ENCODE measurements around the gene TADA2A. TPM values are rescaled to one million over a fixed set of nuclear protein-coding genes. Genes with fewer than 3 reads are reported as not detected.
A peak's percentile ranks its signal among the peaks of the same experiment; 100 is the strongest.

TADA2A gene
- total RNA-seq, 2 donors from 2014 or later, result 26.9 to 31.6 TPM

- peaks cover 61% of the 10 kb centered on the region for H3K36me3 ChIP-seq (ENCODE audit: control insufficient read depth, insufficient read depth, low read length)
- Mint-ChIP-seq H3K36me3 (ENCODE audit: low read depth) (peaks cover 45% of the 10 kb centered on the region), H3K4me1 (no peaks in the 10 kb centered on the region), H3K9me3 (no peaks in the 10 kb centered on the region), H3K27ac (no peak overlapping the region), H3K27me3 (ENCODE audit: insufficient read depth) (no peaks in the 10 kb centered on the region), H3K4me3 (no peak overlapping the region)
- no peaks in the 10 kb centered on the region for H3K4me1 ChIP-seq (ENCODE audit: control insufficient read depth, insufficient read depth, low read length)
- H3K27me3 ChIP-seq (ENCODE audit: control insufficient read depth, insufficient read depth, low read length, poor library complexity, severe bottlenecking), result no peaks in the 10 kb centered on the region
- no peak overlapping the region for H3K27ac ChIP-seq (ENCODE audit: low read depth, low read length)
- no peak for TF ChIP-seq CTCF (conservative IDR thresholded peaks at IDR 0.05)
- WGBS, 2 experiments (ENCODE audit: insufficient coverage in 1 of 2, insufficient read length in 1 of 2), result 94 to 98% methylated on average over 6 to 7 of the region's 7 CpGs
- H3K4me3 ChIP-seq (ENCODE audit: low read length), result no peak overlapping the region
- H3K9ac ChIP-seq (ENCODE audit: extremely low read depth, low read length, poor library complexity, severe bottlenecking), result no peak overlapping the region
- DNase-seq, result no peak
- H3K9me3 ChIP-seq (ENCODE audit: control insufficient read depth, low read length), result no peaks in the 10 kb centered on the region
Observed at GRCh38 chr17:37465069-37465616, 58.5 kb downstream of the TADA2A start.

DNA sequence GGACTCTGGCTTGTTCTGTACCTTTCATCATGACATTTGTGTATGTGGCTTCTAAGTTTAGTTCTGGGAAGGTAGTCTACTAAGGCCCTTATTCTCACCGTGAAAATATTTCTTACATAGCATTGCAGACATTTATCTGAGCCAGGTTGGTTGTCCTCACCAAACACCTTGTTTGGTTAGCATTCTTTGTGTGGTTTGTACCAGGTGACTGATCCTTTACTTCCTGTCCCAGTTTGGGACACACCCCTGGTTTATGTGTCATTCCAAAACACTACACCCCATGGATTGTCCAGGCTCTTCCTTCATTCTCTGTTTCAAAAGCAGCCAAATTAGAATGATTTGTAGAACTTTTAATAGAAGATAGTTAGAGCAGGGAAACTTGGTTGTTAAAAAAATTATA lies 59.8 kb downstream of the TADA2A start:
- peaks cover 67% of the 10 kb centered on the region for H3K36me3 ChIP-seq (ENCODE audit: control insufficient read depth, insufficient read depth, low read length)
- Mint-ChIP-seq H3K36me3 (ENCODE audit: low read depth) (peaks cover 56% of the 10 kb centered on the region), H3K9me3 (no peaks in the 10 kb centered on the region), H3K4me3 (no peak overlapping the region), H3K27me3 (ENCODE audit: insufficient read depth) (no peaks in the 10 kb centered on the region), H3K27ac (peak overlapping the region; percentile 33), H3K4me1 (no peaks in the 10 kb centered on the region)
- H3K9ac ChIP-seq (ENCODE audit: extremely low read depth, low read length, poor library complexity, severe bottlenecking), result no peak overlapping the region
- no peaks in the 10 kb centered on the region for H3K27me3 ChIP-seq (ENCODE audit: control insufficient read depth, insufficient read depth, low read length, poor library complexity, severe bottlenecking)
- DNase-seq, result no peak
- 83 to 100% methylated on average over 1 of the region's 1 CpG for WGBS, 2 experiments (ENCODE audit: insufficient coverage in 1 of 2, insufficient read length in 1 of 2)
- H3K4me3 ChIP-seq (ENCODE audit: low read length), result no peak overlapping the region
- no peak for TF ChIP-seq CTCF (conservative IDR thresholded peaks at IDR 0.05)
- no peak overlapping the region for H3K27ac ChIP-seq (ENCODE audit: low read depth, low read length)
- H3K4me1 ChIP-seq (ENCODE audit: control insufficient read depth, insufficient read depth, low read length), result no peaks in the 10 kb centered on the region
- no peaks in the 10 kb centered on the region for H3K9me3 ChIP-seq (ENCODE audit: control insufficient read depth, low read length)

- H3K27ac Mint-ChIP-seq, result no peak overlapping the region
Observed at GRCh38 chr17:37470181-37470580, 63.5 kb downstream of the TADA2A start.

More at GRCh38 chr17:37470181-37470580, 63.5 kb downstream of the TADA2A start:
- TF ChIP-seq CTCF (conservative IDR thresholded peaks at IDR 0.05), result no peak
- WGBS, 2 experiments (ENCODE audit: insufficient coverage in 1 of 2, insufficient read length in 1 of 2), result 95 to 96% methylated on average over 7 of the region's 7 CpGs
- no peaks in the 10 kb centered on the region for H3K27me3 ChIP-seq (ENCODE audit: control insufficient read depth, insufficient read depth, low read length, poor library complexity, severe bottlenecking)
- H3K36me3 ChIP-seq (ENCODE audit: control insufficient read depth, insufficient read depth, low read length), result peaks cover 72% of the 10 kb centered on the region
- Mint-ChIP-seq H3K4me3 (no peak overlapping the region), H3K27me3 (ENCODE audit: insufficient read depth) (no peaks in the 10 kb centered on the region), H3K36me3 (ENCODE audit: low read depth) (peaks cover 60% of the 10 kb centered on the region), H3K9me3 (no peaks in the 10 kb centered on the region), H3K4me1 (peaks cover 5% of the 10 kb centered on the region)
- no peaks in the 10 kb centered on the region for H3K9me3 ChIP-seq (ENCODE audit: control insufficient read depth, low read length)
- no peaks in the 10 kb centered on the region for H3K4me1 ChIP-seq (ENCODE audit: control insufficient read depth, insufficient read depth, low read length)
- H3K4me3 ChIP-seq (ENCODE audit: low read length), result no peak overlapping the region
- no peak overlapping the region for H3K9ac ChIP-seq (ENCODE audit: extremely low read depth, low read length, poor library complexity, severe bottlenecking)
- H3K27ac ChIP-seq (ENCODE audit: low read depth, low read length), result no peak overlapping the region
- DNase-seq, result no peak
